HL-60/S4 (cell line): ENCODE results near the gene PSMD5.

Experiments used
- in situ Hi-C: fragments of 300-500 bp; cut with MboI; formaldehyde crosslinking; loops from 2 replicates; pipeline ENCODE4 v1.14.3; 2022; ENCODE audit warnings: low sequenced_read_pairs

Gene PSMD5

DNA sequence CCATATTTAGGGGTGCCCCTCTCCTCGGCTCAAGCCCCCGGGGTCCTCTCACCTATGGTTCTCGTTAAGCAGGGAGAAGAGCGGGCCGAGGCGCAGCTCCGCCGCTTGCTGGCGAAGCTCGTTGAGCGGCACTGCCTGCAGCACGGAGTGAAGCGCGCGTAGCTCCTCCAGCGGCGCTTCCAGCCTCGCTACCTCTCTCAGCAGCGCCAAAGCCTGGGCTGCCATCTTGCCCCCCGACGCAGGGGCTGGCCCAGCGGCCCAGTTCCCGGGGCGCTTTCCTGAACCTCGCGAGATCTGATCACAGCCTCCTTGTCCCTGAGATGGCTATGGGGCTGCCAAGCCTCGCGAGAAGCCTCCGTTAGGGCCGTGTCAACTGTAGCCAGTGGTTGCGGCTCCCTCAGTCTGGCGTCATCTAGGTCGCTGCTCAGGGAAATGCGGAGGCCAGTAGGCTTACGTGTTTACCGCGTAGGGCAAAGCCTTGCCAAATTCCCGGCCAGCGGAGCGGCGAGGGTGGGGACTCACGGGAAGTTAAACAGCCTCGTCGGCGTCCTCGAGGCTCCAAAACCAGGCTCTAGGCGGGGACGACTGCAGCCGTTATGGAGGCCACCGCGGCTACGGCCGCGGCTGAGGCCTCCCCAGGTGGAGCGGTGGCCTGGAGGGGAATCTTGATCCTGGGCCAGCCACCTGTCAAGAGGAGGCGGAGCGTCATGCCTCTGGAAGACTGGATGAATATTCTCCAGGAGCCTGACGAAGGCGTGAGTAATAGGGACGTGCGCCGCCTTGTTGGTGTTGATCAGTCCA is at the start of gene PSMD5:
TSS of gene PSMD5 (minus strand) at position 238 of the 801 bp plus-strand sequence. CDS start at position 225, 13 bp downstream.
- in situ Hi-C loops, result no loop called here

GRCh38 chr9:120891884-120892747 is 49.4 kb upstream of the PSMD5 start:
- in situ Hi-C loops, result no loop called here

- in situ Hi-C loops, result no loop called here
These were observed 48.6 kb upstream of the PSMD5 start for GRCh38 chr9:120891245-120891883.

GRCh38 chr9:120890320-120891244 is 47.9 kb upstream of the PSMD5 start:
- in situ Hi-C loops, result no loop called here

- in situ Hi-C loops, result no loop called here
These were observed 47.0 kb upstream of the PSMD5 start for GRCh38 chr9:120889606-120890271.

- in situ Hi-C loops, result no loop called here
These were observed 45.9 kb upstream of the PSMD5 start for GRCh38 chr9:120888626-120889025.

- in situ Hi-C loops, result no loop called here
These were observed 43.8 kb upstream of the PSMD5 start for GRCh38 chr9:120886490-120886967.

DNA sequence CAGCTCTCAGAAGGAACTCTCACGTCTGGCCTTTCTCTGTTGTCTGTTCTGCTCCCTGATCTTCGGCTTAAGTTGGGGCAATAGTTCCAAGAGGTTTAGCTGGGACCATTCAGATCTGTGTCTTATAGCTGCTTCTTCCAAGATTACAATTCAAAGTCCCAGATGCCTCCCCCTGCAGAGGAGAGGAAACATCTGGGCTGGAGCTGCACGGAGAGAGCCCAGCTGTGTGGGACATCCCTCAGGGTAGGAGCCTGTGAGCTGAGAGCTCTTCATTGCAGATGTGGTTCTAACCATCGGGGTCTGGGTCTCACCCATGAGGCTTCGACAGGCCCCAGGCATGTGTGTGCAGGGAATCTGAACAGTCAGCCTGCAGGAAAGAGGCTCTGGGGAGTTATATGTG is 43.2 kb upstream of the PSMD5 start:
- in situ Hi-C loops, result no loop called here

- in situ Hi-C loops, result no loop called here
These were observed 42.7 kb upstream of the PSMD5 start for GRCh38 chr9:120885457-120885856.

DNA sequence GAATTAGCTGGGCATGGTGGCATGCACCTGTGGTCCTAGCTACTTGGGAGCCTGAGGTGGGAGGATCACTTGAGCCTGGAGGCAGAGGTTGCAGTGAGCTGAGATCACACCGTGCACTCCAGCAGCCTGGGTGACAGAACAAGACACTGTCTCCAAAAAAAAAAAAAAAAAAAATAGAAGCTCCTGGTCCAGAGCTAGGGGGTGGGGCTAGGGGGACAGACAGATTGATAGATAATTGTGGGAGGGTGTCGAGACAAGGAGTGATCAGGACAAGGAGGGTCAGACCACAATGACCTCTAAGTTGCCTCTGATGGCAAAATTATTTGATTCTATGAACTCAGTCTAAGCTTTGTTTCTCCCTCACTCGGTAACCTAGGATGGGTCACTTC is 40.9 kb upstream of the PSMD5 start:
- in situ Hi-C loops, result no loop called here

DNA sequence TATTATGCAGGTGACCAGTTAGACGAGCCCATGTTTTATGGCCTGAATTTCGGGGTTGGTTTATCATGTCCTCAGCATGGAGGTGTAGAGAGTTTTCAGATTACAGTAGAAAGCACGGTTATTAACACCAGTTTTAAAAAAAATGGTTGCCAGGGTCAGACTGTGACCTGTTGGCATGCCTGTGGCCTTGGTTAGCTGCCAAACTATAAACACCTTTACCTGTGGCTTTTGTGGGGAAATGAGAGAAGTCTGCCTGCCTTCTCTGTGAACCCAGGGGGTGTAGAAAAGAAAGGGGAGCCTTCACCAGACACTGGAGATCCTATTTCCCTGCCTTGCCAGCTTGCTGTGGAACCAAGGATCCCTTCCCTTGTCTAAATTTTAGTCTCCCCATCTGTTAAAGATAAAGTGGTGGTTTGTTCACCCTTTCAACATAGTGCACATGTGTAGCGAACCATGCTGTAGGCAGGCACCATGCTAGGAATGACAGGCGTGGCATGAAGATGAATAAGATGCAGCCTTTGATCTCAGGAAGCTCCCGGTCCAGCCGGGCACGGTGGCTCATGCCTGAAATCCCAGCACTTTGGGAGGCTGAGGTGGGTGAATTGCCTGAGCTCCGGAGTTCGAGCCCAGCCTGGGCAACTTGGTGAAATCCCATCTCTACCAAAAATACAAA is 40.3 kb upstream of the PSMD5 start:
- in situ Hi-C loops, result no loop called here

DNA sequence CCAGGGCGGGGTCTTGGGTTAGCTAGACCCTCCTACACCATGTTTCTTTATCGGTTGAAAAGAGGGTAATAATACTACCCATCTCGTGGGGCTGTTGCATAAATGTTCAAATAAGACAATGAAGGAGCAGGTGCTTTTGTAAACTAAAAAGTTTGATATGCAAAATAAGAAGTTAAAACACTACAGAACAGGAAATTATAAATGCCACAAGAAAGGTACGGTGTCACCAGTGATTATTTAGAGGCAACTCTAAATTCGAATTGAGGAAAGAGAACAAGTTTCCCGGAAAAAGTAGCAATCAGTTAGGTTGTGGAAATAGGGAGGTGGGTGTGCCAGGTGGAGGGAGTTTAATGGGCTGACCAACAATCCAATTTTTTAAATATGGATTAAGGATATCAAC is 36.7 kb upstream of the PSMD5 start:
- in situ Hi-C loops, result no loop called here

GRCh38 chr9:120878188-120879130 is 35.7 kb upstream of the PSMD5 start:
- in situ Hi-C loops, result no loop called here

DNA sequence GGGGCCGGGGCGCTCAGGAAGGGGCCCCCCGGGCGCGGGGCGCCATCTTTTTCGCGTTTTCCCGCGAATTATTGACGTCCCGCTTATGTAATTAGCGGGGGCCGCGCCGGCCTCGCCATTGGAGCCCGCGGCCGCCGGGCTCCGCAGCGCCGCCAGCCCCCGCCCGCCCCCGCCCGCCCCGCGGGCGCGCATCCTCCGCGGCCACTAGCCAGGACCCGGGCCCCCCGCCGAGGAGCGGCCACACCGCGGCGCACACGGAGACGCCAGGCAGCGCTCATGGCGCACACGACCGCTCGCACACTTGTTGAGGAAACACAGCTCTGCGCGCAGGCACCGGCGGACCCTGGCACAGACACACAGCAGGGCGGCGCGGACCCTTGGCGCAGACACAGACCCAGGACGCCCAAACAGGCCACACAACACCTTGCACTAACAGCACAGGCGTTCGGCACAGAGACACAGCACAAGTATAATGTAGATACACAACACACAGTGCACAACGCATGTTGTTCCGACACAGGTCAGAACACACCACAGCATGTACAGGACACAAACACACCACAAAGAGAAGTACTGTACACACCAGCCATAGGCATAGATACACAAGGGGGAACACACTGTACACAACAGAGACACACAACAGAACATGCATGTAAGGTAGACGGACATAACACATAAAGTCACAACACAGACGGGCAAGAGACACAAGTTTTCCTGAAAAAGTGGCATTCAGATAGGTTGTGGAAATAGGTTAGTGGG is 34.7 kb upstream of the PSMD5 start:
- in situ Hi-C loops, result no loop called here

DNA sequence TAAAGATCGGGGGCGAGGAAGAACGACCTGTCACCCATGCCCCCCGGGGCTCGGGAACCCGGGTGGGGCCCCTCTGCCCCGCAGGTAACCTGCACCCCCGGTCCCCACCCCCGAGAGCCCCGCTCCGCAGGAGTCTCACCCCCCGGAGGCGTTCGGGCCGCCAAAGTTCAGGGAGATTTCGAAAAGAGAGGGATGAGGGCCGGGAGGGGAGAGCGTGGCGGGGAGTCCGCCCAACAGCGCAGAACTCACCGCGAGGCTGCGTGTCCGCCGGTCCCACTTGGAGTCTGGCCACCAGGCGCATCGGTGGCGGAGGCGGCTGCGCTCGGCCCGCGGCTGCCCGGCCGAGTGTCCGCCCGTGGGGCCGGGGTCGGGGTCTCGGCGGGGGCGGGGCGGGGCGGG is 34.1 kb upstream of the PSMD5 start, which contains the start of gene PHF19:
TSS of gene PHF19 (minus strand) at position 347 of the 399 bp plus-strand sequence. CDS start 2,447 bp downstream, outside the sequence.
- in situ Hi-C loops, result no loop called here

GRCh38 chr9:120875954-120876841 is 33.5 kb upstream of the PSMD5 start:
- in situ Hi-C loops, result no loop called here
